ES-I3 (cell line): Measurements from ENCODE around the gene CNTNAP2.

Experiments
- H3K36me3 ChIP-seq: 2 replicates; pipeline ENCODE4 v1.6.1; 2013; ENCODE audit warnings: mild to moderate bottlenecking, low read length, control low read depth, moderate library complexity; ENCODE audit not compliant: insufficient read depth
- H3K4me1 ChIP-seq: 2 replicates; pipeline ENCODE4 v1.6.1; 2013; ENCODE audit warnings: mild to moderate bottlenecking, control low read depth, low read length; ENCODE audit not compliant: insufficient read depth
- H3K9ac ChIP-seq: 2 replicates; pipeline ENCODE4 v1.6.1; 2013; ENCODE audit warnings: low read depth, mild to moderate bottlenecking, low read length, moderate library complexity
- H3K9me3 ChIP-seq: 2 replicates; pipeline ENCODE4 v1.6.1; 2013; ENCODE audit warnings: mild to moderate bottlenecking, low read length, moderate library complexity; ENCODE audit not compliant: control insufficient read depth, insufficient read depth

Gene CNTNAP2

DNA sequence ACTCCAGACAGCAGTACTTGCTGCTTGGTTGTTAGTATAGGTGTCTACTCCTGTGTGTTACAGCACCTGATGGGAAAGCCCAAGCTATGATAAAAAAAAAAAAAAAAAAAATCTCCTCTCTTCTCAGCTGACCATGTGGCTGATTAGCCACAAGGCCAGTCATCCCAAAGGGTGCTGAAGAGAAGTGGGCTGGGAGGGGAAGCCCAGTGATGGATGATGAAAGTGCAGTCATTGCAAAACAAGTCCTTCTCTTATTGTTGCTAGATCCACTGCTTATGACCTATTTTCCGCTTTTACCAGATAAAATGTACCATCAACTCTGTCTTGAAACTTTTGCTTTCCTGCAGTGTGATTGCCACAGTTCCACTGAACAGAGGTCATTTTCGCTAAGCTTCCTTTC is 1381.5 kb downstream of the CNTNAP2 start:
- Histone ChIP-seq H3K9me3 (no peaks in the 10 kb centered on the region; the same call in 1 of the 2 replicates), H3K36me3 (no peaks in the 10 kb centered on the region), H3K9ac (no peak overlapping the region), H3K4me1 (no peaks in the 10 kb centered on the region)

- no peaks in the 10 kb centered on the region for H3K36me3 ChIP-seq
- no peak overlapping the region for H3K9ac ChIP-seq
- no peaks in the 10 kb centered on the region for H3K4me1 ChIP-seq
- H3K9me3 ChIP-seq: no peaks in the 10 kb centered on the region
Measured at GRCh38 chr7:147509035-147509501, 1392.5 kb downstream of the CNTNAP2 start.

- Histone ChIP-seq H3K4me1 (no peaks in the 10 kb centered on the region), H3K36me3 (no peaks in the 10 kb centered on the region), H3K9me3 (no peaks in the 10 kb centered on the region), H3K9ac (no peak overlapping the region)
Measured at GRCh38 chr7:147509541-147510200, 1393.1 kb downstream of the CNTNAP2 start.

DNA sequence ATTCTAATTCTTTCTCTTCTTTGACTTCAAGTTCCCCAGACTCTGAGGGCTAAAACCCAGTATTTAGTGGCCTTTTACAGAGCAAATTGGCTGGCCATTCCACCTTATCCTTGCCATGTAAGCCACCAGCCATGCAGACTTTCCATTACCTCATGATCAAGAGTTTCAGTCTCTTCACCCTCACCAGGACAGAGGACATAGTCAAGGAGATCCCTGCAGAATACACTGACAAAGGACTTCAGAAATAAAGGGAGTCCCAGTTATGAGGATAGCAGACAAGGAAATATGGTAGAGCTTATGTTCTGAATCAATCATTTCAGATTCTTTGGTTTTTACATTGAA is 1393.6 kb downstream of the CNTNAP2 start:
- H3K9ac ChIP-seq: no peak overlapping the region
- no peaks in the 10 kb centered on the region for H3K9me3 ChIP-seq

DNA sequence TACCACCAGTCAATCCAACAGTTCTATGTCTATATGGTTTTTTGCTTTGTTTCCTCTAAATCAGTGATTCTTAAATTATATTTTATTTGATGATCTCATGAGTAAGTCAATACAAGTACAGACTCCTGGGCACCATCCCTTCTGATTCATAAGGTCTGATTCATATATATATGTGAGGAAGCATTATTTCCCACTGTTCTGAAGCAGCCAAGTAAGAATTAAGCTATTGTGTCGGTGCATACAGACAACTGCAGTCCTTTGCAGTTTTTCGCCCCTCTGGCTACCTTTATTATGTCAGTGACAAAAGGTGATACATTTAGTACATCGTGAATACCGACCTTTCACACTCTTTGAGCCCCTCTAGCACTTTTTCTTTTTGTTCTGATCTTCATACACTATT is 1394.3 kb downstream of the CNTNAP2 start:
- no peaks in the 10 kb centered on the region for H3K36me3 ChIP-seq
- no peaks in the 10 kb centered on the region for H3K9me3 ChIP-seq
- no peak overlapping the region for H3K9ac ChIP-seq
- H3K4me1 ChIP-seq: no peaks in the 10 kb centered on the region

More for the DNA sequence above, 1393.6 kb downstream of the CNTNAP2 start:
- no peaks in the 10 kb centered on the region for H3K36me3 ChIP-seq
- H3K4me1 ChIP-seq: no peaks in the 10 kb centered on the region

DNA sequence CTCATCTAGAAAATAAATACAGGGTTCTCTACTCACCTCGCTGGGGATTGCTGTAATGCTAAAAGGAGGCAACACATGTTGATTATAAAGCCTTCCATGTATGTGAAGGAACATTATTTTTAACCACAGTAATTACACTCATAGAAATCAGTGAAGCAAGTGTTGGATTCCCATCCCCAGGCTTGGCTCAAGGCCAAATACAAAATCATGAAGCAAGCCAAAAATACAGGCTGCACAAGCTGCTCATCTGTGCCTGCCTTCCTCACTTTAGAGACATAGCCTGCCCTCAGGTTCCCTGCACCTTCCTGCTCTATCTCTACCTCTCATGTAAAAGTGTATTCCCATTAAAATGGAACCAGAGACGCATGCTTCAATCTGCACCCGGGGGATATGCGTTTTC is 1396.8 kb downstream of the CNTNAP2 start:
- no peaks in the 10 kb centered on the region for H3K4me1 ChIP-seq
- no peaks in the 10 kb centered on the region for H3K36me3 ChIP-seq
- H3K9ac ChIP-seq: no peak overlapping the region

DNA sequence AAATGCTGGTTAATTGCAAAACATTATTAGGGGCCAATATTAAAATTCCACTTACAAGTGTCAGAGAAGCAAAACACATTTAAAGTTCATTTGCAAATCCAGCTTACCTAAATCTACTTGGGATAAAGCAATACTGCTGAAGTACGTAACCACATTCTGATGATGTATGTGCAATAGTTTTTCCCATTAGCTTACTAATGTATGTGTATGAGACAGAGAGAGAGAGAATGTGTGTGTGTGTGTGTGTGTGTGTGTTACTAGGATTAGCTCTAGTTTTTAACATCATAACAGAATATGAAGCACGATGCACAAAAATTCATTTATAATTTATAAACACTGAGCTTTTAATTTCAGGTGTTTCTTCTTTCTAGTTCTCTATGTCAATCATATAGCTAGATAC is 1399.8 kb downstream of the CNTNAP2 start:
- H3K9ac ChIP-seq: no peak overlapping the region
- 0 out of 2 replicates have a peak, but pooled peaks cover 4% of the 10 kb centered on the region for H3K4me1 ChIP-seq
- no peaks in the 10 kb centered on the region for H3K9me3 ChIP-seq
- no peaks in the 10 kb centered on the region for H3K36me3 ChIP-seq

More for the DNA sequence above, 1396.8 kb downstream of the CNTNAP2 start:
- no peaks in the 10 kb centered on the region for H3K9me3 ChIP-seq

- 0 out of 2 replicates have a peak, but pooled peaks cover 4% of the 10 kb centered on the region for H3K4me1 ChIP-seq
- H3K36me3 ChIP-seq: no peaks in the 10 kb centered on the region
- H3K9ac ChIP-seq: no peak overlapping the region
- H3K9me3 ChIP-seq: no peaks in the 10 kb centered on the region
Measured at GRCh38 chr7:147519062-147519461, 1402.5 kb downstream of the CNTNAP2 start.

GRCh38 chr7:147523056-147523455 is 1406.5 kb downstream of the CNTNAP2 start:
- no peak overlapping the region for H3K9ac ChIP-seq

GRCh38 chr7:147524726-147525250 is 1408.2 kb downstream of the CNTNAP2 start:
- Histone ChIP-seq H3K9ac (no peak overlapping the region), H3K36me3 (no peaks in the 10 kb centered on the region), H3K4me1 (no peaks in the 10 kb centered on the region), H3K9me3 (no peaks in the 10 kb centered on the region)

More at GRCh38 chr7:147523056-147523455, 1406.5 kb downstream of the CNTNAP2 start:
- 0 out of 2 replicates have a peak, but pooled peaks cover 4% of the 10 kb centered on the region for H3K4me1 ChIP-seq
- H3K9me3 ChIP-seq: no peaks in the 10 kb centered on the region
- H3K36me3 ChIP-seq: no peaks in the 10 kb centered on the region

GRCh38 chr7:147525325-147525724 is 1408.7 kb downstream of the CNTNAP2 start:
- H3K4me1 ChIP-seq: no peaks in the 10 kb centered on the region
- H3K9me3 ChIP-seq: no peaks in the 10 kb centered on the region

GRCh38 chr7:147535701-147536111 is 1419.1 kb downstream of the CNTNAP2 start:
- Histone ChIP-seq H3K36me3 (no peaks in the 10 kb centered on the region), H3K9ac (no peak overlapping the region), H3K4me1 (no peaks in the 10 kb centered on the region), H3K9me3 (no peaks in the 10 kb centered on the region)

More at GRCh38 chr7:147525325-147525724, 1408.7 kb downstream of the CNTNAP2 start:
- no peaks in the 10 kb centered on the region for H3K36me3 ChIP-seq
- H3K9ac ChIP-seq: no peak overlapping the region

DNA sequence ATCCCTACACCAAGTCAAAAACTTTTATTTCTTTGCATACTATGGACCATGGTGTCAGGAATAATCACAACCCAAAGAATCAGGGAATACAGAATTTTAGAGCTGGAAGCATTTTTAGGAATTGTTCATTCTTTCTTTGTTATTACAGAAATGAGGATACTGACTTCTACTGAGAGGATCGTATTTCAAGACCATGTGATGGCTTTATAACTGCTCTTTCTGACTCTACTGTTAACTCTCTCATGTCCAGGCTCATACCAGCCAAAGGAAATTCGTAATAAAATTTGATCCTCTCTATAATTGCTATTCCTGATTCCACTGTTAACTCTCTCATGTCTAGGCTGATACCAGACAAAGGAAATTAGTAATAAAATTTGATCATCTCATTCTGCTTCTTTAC is 1423.1 kb downstream of the CNTNAP2 start:
- Histone ChIP-seq H3K36me3 (no peaks in the 10 kb centered on the region), H3K9me3 (peaks cover 11% of the 10 kb centered on the region; the same call in 1 of the 2 replicates), H3K9ac (no peak overlapping the region), H3K4me1 (no peaks in the 10 kb centered on the region)

- H3K9ac ChIP-seq: no peak overlapping the region
- H3K9me3 ChIP-seq: peaks cover 11% of the 10 kb centered on the region; the same call in 1 of the 2 replicates
- H3K4me1 ChIP-seq: no peaks in the 10 kb centered on the region
- no peaks in the 10 kb centered on the region for H3K36me3 ChIP-seq
Measured at GRCh38 chr7:147540743-147541142, 1424.1 kb downstream of the CNTNAP2 start.

- Histone ChIP-seq H3K9me3 (peaks cover 14% of the 10 kb centered on the region; the same call in 1 of the 2 replicates), H3K9ac (no peak overlapping the region), H3K36me3 (no peaks in the 10 kb centered on the region), H3K4me1 (no peaks in the 10 kb centered on the region)
Measured at GRCh38 chr7:147541261-147541660, 1424.7 kb downstream of the CNTNAP2 start.
